Heart left ventricle (tissue), 16 donors: ENCODE data around the gene CYP11A1. TPM values are rescaled to one million over a fixed set of nuclear protein-coding genes. Genes with fewer than 3 reads are reported as not detected.

ENCODE experiments used
- ATAC-seq, 4 donors: fragments of 200-7000 bp; cut with Tn5 transposase; one replicate each; pipeline ENCODE4 v1.9.1; 2020 to 2022; ENCODE audit warnings: moderate library complexity in 4 of 4, mild to moderate bottlenecking in 3 of 4, moderate number of reproducible peaks in 1 of 4
- DNase-seq, 5 donors: peaks; one replicate each; pipeline ENCODE4 v3.0.0-alpha.2; 2020
- H3K27ac ChIP-seq, 12 donors: fragments of 200-600 bp; sonication (generic) in 4 of 12; one replicate each; pipeline versions ENCODE4 v1.5.0 to v1.8.0; 2016 to 2022; ENCODE audit warnings: mild to moderate bottlenecking in 2 of 12
- H3K27me3 ChIP-seq, 9 donors: fragments of 200-600 bp; sonication (generic) in 2 of 9; one replicate each; pipeline versions ENCODE4 v1.5.1 to v1.8.0; 2016 to 2022; ENCODE audit warnings: mild to moderate bottlenecking in 3 of 9
- H3K36me3 ChIP-seq, 9 donors: fragments of 200-600 bp; sonication (generic) in 2 of 9; one replicate each; pipeline versions ENCODE4 v1.5.0 to v1.8.0; 2018 to 2022; ENCODE audit warnings: mild to moderate bottlenecking in 2 of 9
- H3K4me1 ChIP-seq, 12 donors: fragments of 200-600 bp; sonication (generic) in 4 of 12; one replicate each; pipeline versions ENCODE4 v1.5.0 to v1.8.0; 2016 to 2022; ENCODE audit warnings: mild to moderate bottlenecking in 3 of 12
- H3K4me3 ChIP-seq, 12 donors: fragments of 200-600 bp; sonication (generic) in 4 of 12; one replicate each; pipeline versions ENCODE4 v1.5.0 to v1.8.0; 2017 to 2022; ENCODE audit warnings: mild to moderate bottlenecking in 9 of 12, moderate library complexity in 4 of 12
- H3K9me3 ChIP-seq, 12 donors: fragments of 200-600 bp; sonication (generic) in 4 of 12; one replicate each; pipeline versions ENCODE4 v1.5.0 to v1.8.0; 2016 to 2022; ENCODE audit warnings: mild to moderate bottlenecking in 1 of 12
- CTCF ChIP-seq, 12 donors: fragments of 200-600 bp; sonication (generic) in 4 of 12; IDR thresholded peaks; one replicate each; pipeline versions ENCODE4 v1.5.0 to v1.8.0; 2018 to 2022; ENCODE audit warnings: antibody characterized with exemption in 12 of 12, mild to moderate bottlenecking in 5 of 12
- POLR2A ChIP-seq, 2 donors: fragments of 450-650 bp; IDR thresholded peaks; one replicate each; pipeline ENCODE4 v1.6.1; 2017; ENCODE audit warnings: antibody characterized with exemption in 2 of 2, mild to moderate bottlenecking in 2 of 2, moderate library complexity in 2 of 2
- WGBS, 4 donors: extraction: QIAGEN DNeasy Blood & Tissue Kit in 2 of 4; methylation state at CpG; one replicate each; pipeline versions ENCODE4 v1.1.5 to v1.1.7; 2013 to 2018; 5-methylcytosine and 5-hydroxymethylcytosine counted together
- intact Hi-C, 10 donors: fragments of 100-400 bp; cut with DNase I; formaldehyde crosslinking; loops; one replicate each; pipeline versions ENCODE4 v1.11.1 to v1.14.2; 2022
- polyA plus RNA-seq, 2 donors: library from polyadenylated mRNA; stranded (reverse); fragments of 200-250 nt; gene quantifications; one replicate each; pipeline ENCODE4 v1.2.3, GENCODE V29; 2013
- total RNA-seq, 9 donors: library from RNA; depleted of rRNA in 2 of 9; stranded (reverse); fragments of >200 nt in 2 of 9; fragmentation: NEBNext Ultra II Directional in 3 of 9; extraction: Animal tissue kit (Norgen Biotek cat#: 25700) in 3 of 9; gene quantifications; one replicate each; pipeline versions ENCODE4 v1.1.0 to v1.2.4, GENCODE V29; 2016 to 2023
- donor health status: ischemic (EF 13 %, LVEDD 7.1; RV severe dilation, severe dysfunction).
- donor health status: healthy with polysubstance abuse.
- donor health status: DM: no; HTN: yes; CAD: no.
- donor health status: DM: no; HTN: no; CAD: no.
- donor health status: ischemic (EF 25% LVEDD 6.9; RV normal size, moderate dysfunction).
- donor health status: ischemic (EF 25% LVEDD 5.7; RV mildly dilated, moderate dysfunction).
- donor health status: healthy.
- donor health status: DM: yes; HTN: yes; CAD: no.
- donor health status: ischemic (EF 35%, LVEDD 5.7; RV mildly dilated, moderate dysfunction).
- donor health status: nonischemic (EF 11% LVEDD 7.7; RV severe dilation, severe dysfunction).
- donor health status: DM: yes; HTN: yes; CAD: no.
- donor health status: PGD.
- donor health status: ischemic (EF 29% LVEDD 5.4; RV normal size, mild dysfunction).
- donor health status: nonischemic (EF 23%, LVEDD 6.1; RV moderate dilation, normal function).

The CYP11A1 gene
- total and polyA plus RNA-seq, 11 donors, result 0.07 to 3.4 (median 0.87) TPM

- intact Hi-C loops, result loop anchor here in 1 of 10 donors (5.0 kb wide), 1 partner anchor 386 kb away; no protein-coding TSS in a partner anchor
- H3K27me3 ChIP-seq, result no peaks in the 10 kb centered on the region
- ATAC-seq (no peak), DNase-seq (peak in 1 of 5 donors; percentile 37)
- WGBS, 4 donors, result 55 to 84% (median 79%) methylated on average over 5 of the region's 5 CpGs
- no peak overlapping the region for H3K4me3 ChIP-seq
- no peak overlapping the region for H3K27ac ChIP-seq
- no peaks in the 10 kb centered on the region for H3K9me3 ChIP-seq
- no peak for TF ChIP-seq POLR2A (IDR thresholded peaks at IDR 0.05)
- TF ChIP-seq CTCF (IDR thresholded peaks at IDR 0.05), result no peak
- H3K4me1 ChIP-seq, result peaks cover 0 to 47% (median 24%) of the 10 kb centered on the region in 12 donors
- H3K36me3 ChIP-seq, result no peaks in the 10 kb centered on the region
These were observed 14.0 kb upstream of the CYP11A1 start for GRCh38 chr15:74381481-74381880.

- whole genome bisulfite sequencing, 4 donors, result 72 to 84% (median 79%) methylated on average over 2 of the region's 2 CpGs
- no peak for TF ChIP-seq POLR2A (IDR thresholded peaks at IDR 0.05)
- no peak for TF ChIP-seq CTCF (IDR thresholded peaks at IDR 0.05)
- intact Hi-C loops, result loop anchor here in 1 of 10 donors (5.0 kb wide), 1 partner anchor 386 kb away; no protein-coding TSS in a partner anchor
- Histone ChIP-seq H3K36me3 (no peaks in the 10 kb centered on the region), H3K9me3 (no peaks in the 10 kb centered on the region), H3K27me3 (no peaks in the 10 kb centered on the region), H3K4me1 (peaks cover 0 to 44% (median 21%) of the 10 kb centered on the region in 12 donors), H3K27ac (no peak overlapping the region), H3K4me3 (no peak overlapping the region)
- ATAC-seq (no peak), DNase-seq (no peak)
These were observed 13.7 kb upstream of the CYP11A1 start for GRCh38 chr15:74381190-74381453.

- DNase-seq (peak in 1 of 5 donors; percentile 15), ATAC-seq (no peak)
- Histone ChIP-seq H3K4me1 (peaks cover 0 to 38% (median 15%) of the 10 kb centered on the region in 12 donors), H3K36me3 (no peaks in the 10 kb centered on the region), H3K4me3 (no peak overlapping the region), H3K9me3 (no peaks in the 10 kb centered on the region), H3K27ac (no peak overlapping the region), H3K27me3 (no peaks in the 10 kb centered on the region)
- intact Hi-C loops, result loop anchor here in 1 of 10 donors (5.0 kb wide), 1 partner anchor 387 kb away; no protein-coding TSS in a partner anchor
- WGBS, 4 donors, result 73 to 80% (median 76%) methylated on average over 12 of the region's 12 CpGs
- TF ChIP-seq POLR2A (IDR thresholded peaks at IDR 0.05) (no peak), CTCF (IDR thresholded peaks at IDR 0.05) (no peak)
These were observed 13.1 kb upstream of the CYP11A1 start for GRCh38 chr15:74380361-74381189.

GRCh38 chr15:74378848-74379247, 11.4 kb upstream of the CYP11A1 start:
- Histone ChIP-seq H3K36me3 (no peaks in the 10 kb centered on the region), H3K27ac (no peak overlapping the region), H3K4me3 (no peak overlapping the region), H3K27me3 (peaks cover 0 to 3% (median 0%) of the 10 kb centered on the region in 9 donors), H3K9me3 (no peaks in the 10 kb centered on the region), H3K4me1 (peaks cover 0 to 36% (median 12%) of the 10 kb centered on the region in 12 donors)
- 38 to 59% (median 43%) methylated on average over 9 of the region's 9 CpGs for WGBS, 4 donors
- TF ChIP-seq CTCF (IDR thresholded peaks at IDR 0.05) (no peak), POLR2A (IDR thresholded peaks at IDR 0.05) (no peak)
- ATAC-seq (no peak), DNase-seq (no peak)
- intact Hi-C loops, result loop anchor here in 8 of 10 donors (5.0 to 10.0 kb wide), 6 partner anchors 108 to 566 kb away; no protein-coding TSS in a partner anchor
